PFSK-1 (cell line): ENCODE results near the gene EPHB3.

Source experiments
- FOXP2 ChIP-seq: optimal IDR thresholded peaks from 2 replicates; pipeline ENCODE3; 2011; ENCODE audit warnings: borderline replicate concordance, control low read depth, inconsistent platforms; ENCODE audit not compliant: insufficient read depth; ENCODE audit errors: extremely low read length, extremely low read depth
- POLR2AphosphoS5 ChIP-seq: IDR thresholded peaks from 2 replicates; pipeline ENCODE4 v1.6.1; 2012; ENCODE audit warnings: low read depth, mild to moderate bottlenecking, control low read depth, low read length, moderate library complexity
- REST ChIP-seq, 2 experiments: IDR thresholded peaks; 2 replicates each; pipeline versions ENCODE4 v1.6.1 to v1.8.0; 2011 to 2012; ENCODE audit warnings: low read depth in 2 of 2, low read length in 2 of 2, control low read depth in 1 of 2, inconsistent platforms in 1 of 2, mild to moderate bottlenecking in 1 of 2, moderate library complexity in 1 of 2; ENCODE audit not compliant: insufficient read depth in 1 of 2
- SIN3A ChIP-seq: IDR thresholded peaks from 2 replicates; pipeline ENCODE4 v1.6.1; 2012; ENCODE audit warnings: mild to moderate bottlenecking, low read length, moderate library complexity, borderline replicate concordance; ENCODE audit not compliant: insufficient read depth
- TAF1 ChIP-seq: IDR thresholded peaks from 2 replicates; pipeline ENCODE4 v1.6.1; 2012; ENCODE audit warnings: low read length, control low read depth, borderline replicate concordance; ENCODE audit not compliant: insufficient read depth

Gene EPHB3

GRCh38 chr3:184531626-184532280 lies 29.8 kb upstream of the EPHB3 start:
- TF ChIP-seq SIN3A (no peak), FOXP2 (no peak), POLR2AphosphoS5 (no peak)

DNA sequence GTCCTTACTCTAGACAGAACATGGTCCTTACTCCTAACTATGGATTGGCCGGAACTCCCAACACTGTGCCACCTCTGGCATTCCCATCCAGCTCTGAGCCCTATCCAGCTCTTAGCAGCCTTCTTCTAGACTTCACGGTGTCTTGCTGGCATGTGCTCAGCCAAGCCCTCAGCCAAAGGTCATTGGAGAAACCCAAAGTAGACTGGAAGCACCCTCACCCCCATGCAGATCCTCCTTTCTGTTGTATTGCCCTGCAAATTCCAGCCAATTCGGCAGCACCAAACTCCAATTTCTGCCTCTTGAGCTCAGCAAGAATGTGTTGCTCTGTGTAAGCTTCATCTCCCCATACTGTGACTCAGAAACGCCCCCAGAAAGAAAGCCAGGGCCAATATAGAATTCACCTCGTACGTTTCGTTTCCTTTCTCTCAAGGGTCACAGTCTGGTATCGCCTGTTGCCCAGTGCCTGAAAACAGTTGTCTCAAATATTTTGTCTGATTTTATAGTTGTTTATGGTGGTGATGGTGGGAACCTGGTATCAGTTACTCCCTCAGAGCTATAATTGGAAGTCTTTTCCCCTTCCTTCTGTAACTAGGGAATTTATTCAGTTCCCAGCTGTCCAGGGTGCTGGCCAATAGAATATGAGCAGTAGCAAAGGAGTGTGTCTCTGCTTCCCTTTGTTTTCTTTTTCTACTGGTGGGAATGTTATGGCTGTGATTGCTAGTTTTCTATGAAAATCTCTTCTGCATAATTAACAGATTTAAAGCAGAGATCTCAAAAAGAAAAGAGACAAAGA lies 28.4 kb upstream of the EPHB3 start:
- TF ChIP-seq FOXP2 (no peak), SIN3A (no peak), REST (IDR thresholded peaks at IDR 0.05; ENCODE audit: insufficient read depth in 1 of 2, low read depth in 2 of 2, low read length in 2 of 2) (peak in 1 of 2 experiments; percentile 15; a peak in 1 of 4 replicates)

- no peak for TF ChIP-seq TAF1
- no peak for TF ChIP-seq REST (IDR thresholded peaks at IDR 0.05; ENCODE audit: insufficient read depth in 1 of 2, low read depth in 2 of 2, low read length in 2 of 2)
- TF ChIP-seq FOXP2: no peak
- TF ChIP-seq SIN3A: no peak
- TF ChIP-seq POLR2AphosphoS5: no peak
These were observed 23.5 kb upstream of the EPHB3 start for GRCh38 chr3:184537885-184538665.

- TF ChIP-seq SIN3A: no peak
- TF ChIP-seq TAF1: no peak
- TF ChIP-seq FOXP2: no peak
- TF ChIP-seq REST (IDR thresholded peaks at IDR 0.05; ENCODE audit: insufficient read depth in 1 of 2, low read depth in 2 of 2, low read length in 2 of 2): no peak
- no peak for TF ChIP-seq POLR2AphosphoS5
These were observed 22.7 kb upstream of the EPHB3 start for GRCh38 chr3:184538666-184539431.
